Measurements from ENCODE around the gene COPB2. TPM values are rescaled to one million over a fixed set of nuclear protein-coding genes. Genes with fewer than 3 reads are reported as not detected.

COPB2 gene
- total and polyA plus RNA-seq, 2 donors (not counting 3 experiments of a cell fraction or from before 2014, with no cell fraction given): 72.1 to 146 TPM

DNA sequence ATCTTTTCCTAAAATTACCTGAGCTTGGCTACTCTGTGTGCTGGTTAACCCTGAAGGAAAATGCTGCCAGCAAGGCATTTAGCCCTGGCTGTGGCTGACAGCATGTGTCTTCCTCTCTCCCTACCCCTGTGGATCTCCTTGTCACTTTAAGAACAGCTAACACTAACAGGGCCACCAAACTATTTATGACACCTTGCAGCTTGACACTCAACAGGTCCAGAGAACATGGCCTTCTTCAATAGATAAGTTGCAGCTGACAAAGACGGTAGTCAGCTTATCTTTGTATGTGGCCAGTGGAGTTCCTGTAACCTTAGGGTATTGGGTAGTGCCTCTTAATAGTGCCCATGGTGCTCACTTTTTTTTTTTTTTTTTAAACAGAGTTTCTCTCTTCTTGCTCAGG lies 32.0 kb upstream of the COPB2 start:
- no peak for TF ChIP-seq POLR2A (IDR thresholded peaks at IDR 0.05; ENCODE audit: low read depth, low read length)
- TF ChIP-seq, protein P1, sequence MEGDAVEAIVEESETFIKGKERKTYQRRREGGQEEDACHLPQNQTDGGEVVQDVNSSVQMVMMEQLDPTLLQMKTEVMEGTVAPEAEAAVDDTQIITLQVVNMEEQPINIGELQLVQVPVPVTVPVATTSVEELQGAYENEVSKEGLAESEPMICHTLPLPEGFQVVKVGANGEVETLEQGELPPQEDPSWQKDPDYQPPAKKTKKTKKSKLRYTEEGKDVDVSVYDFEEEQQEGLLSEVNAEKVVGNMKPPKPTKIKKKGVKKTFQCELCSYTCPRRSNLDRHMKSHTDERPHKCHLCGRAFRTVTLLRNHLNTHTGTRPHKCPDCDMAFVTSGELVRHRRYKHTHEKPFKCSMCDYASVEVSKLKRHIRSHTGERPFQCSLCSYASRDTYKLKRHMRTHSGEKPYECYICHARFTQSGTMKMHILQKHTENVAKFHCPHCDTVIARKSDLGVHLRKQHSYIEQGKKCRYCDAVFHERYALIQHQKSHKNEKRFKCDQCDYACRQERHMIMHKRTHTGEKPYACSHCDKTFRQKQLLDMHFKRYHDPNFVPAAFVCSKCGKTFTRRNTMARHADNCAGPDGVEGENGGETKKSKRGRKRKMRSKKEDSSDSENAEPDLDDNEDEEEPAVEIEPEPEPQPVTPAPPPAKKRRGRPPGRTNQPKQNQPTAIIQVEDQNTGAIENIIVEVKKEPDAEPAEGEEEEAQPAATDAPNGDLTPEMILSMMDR (IDR thresholded peaks at IDR 0.05; ENCODE audit: extremely low read depth in 1 of 2, insufficient read depth in 1 of 2, low read depth in 1 of 2, low read length in 2 of 2): no peak
- TF ChIP-seq GATA2 (IDR thresholded peaks at IDR 0.05; ENCODE audit: insufficient read depth, insufficient read length, low read depth, low read length): no peak
- H3K4me1 ChIP-seq (ENCODE audit: control insufficient read depth, extremely low read depth, insufficient read depth, low read length): no peaks in the 10 kb centered on the region
- H2AFZ ChIP-seq (ENCODE audit: low read depth, low read length): no peak overlapping the region
- H3K4me3 ChIP-seq (replicated peaks in 1 of 3; ENCODE audit: insufficient read depth in 1 of 3, low read depth in 1 of 3, low read length in 3 of 3): no peak overlapping the region
- no peaks in the 10 kb centered on the region for H3K27me3 ChIP-seq (ENCODE audit: control insufficient read depth in 2 of 2, insufficient read depth in 2 of 2, low read length in 2 of 2)
- no peak for DNase-seq (ENCODE audit: low read depth, low spot score)
- CTCF ChIA-PET: no interaction called here
- H3K9ac ChIP-seq (replicated peaks; ENCODE audit: extremely low read depth, insufficient read depth, low read length): no peak overlapping the region
- intact Hi-C loops (cut with micrococcal nuclease) (loop anchor here (10.0 kb wide), 1 partner anchor 253 kb away; the partner anchor contains the start of gene NMNAT3), dilution Hi-C loops (cut with MboI; ENCODE audit: extremely low pct_ligation_motif_present, low sequenced_read_pairs) (no loop called here)
- no peaks in the 10 kb centered on the region for H3K79me2 ChIP-seq (ENCODE audit: control insufficient read depth, insufficient read depth, low read length)
- no peaks in the 10 kb centered on the region for H3K9me1 ChIP-seq (replicated peaks; ENCODE audit: control insufficient read depth, extremely low read depth, insufficient read depth, low read length)
- no peaks in the 10 kb centered on the region for H3K9me3 ChIP-seq (replicated peaks; ENCODE audit: control insufficient read depth, insufficient read depth, low read length)
- no peak overlapping the region for H3K27ac ChIP-seq (ENCODE audit: insufficient read depth, low read depth, low read length)
- no peaks in the 10 kb centered on the region for H4K20me1 ChIP-seq (replicated peaks; ENCODE audit: control insufficient read depth, extremely low read depth, insufficient read depth, low read length)
- no peaks in the 10 kb centered on the region for H3K36me3 ChIP-seq (ENCODE audit: control insufficient read depth in 2 of 2, extremely low read depth in 1 of 2, insufficient read depth in 2 of 2, low read length in 2 of 2)
- no peak overlapping the region for H3K4me2 ChIP-seq (ENCODE audit: insufficient read depth, low read length)
- FAIRE-seq: no peak
- POLR2A ChIA-PET: interaction anchor here (0.9 kb wide), 1 partner anchor 19 kb away, joined by 5 read pairs; no protein-coding TSS in a partner anchor
- BruUV-seq (replicated peaks): no TSS peak

DNA sequence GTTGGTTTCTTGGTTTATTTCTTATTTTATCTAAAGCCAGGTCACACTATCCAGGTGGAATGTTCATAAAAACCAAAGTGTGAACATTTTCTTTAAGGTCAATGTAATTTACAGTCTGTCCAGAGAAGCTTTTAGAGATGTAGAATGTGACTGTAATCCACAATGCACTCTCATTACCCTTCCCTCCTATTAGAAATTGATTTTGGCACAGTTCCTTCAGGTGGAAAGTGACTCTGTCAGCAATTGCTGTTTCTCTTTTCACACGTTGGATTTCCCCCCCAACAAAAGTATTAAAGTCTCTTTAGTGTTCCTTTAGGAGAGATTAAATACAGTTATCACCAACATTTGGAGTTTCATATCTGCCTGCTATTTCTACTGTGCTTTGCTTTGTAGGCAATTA lies 31.6 kb upstream of the COPB2 start:
- no peak overlapping the region for H3K4me3 ChIP-seq (replicated peaks in 1 of 3; ENCODE audit: insufficient read depth in 1 of 3, low read depth in 1 of 3, low read length in 3 of 3)
- H4K20me1 ChIP-seq (replicated peaks; ENCODE audit: control insufficient read depth, extremely low read depth, insufficient read depth, low read length): no peaks in the 10 kb centered on the region
- no peak overlapping the region for H3K27ac ChIP-seq (ENCODE audit: insufficient read depth, low read depth, low read length)
- ChIA-PET POLR2A (interaction anchor here (0.9 kb wide), 1 partner anchor 18 kb away, joined by 5 read pairs; no protein-coding TSS in a partner anchor), CTCF (no interaction called here)
- no peak overlapping the region for H3K9ac ChIP-seq (replicated peaks; ENCODE audit: extremely low read depth, insufficient read depth, low read length)
- FAIRE-seq (no peak), DNase-seq (ENCODE audit: low read depth, low spot score) (no peak)
- no peaks in the 10 kb centered on the region for H3K79me2 ChIP-seq (ENCODE audit: control insufficient read depth, insufficient read depth, low read length)
- no peaks in the 10 kb centered on the region for H3K4me1 ChIP-seq (ENCODE audit: control insufficient read depth, extremely low read depth, insufficient read depth, low read length)
- dilution Hi-C loops (cut with MboI; ENCODE audit: extremely low pct_ligation_motif_present, low sequenced_read_pairs) (no loop called here), intact Hi-C loops (cut with micrococcal nuclease) (loop anchor here (10.0 kb wide), 1 partner anchor 254 kb away; the partner anchor contains the start of gene NMNAT3)
- BruUV-seq (replicated peaks): no TSS peak
- H3K9me3 ChIP-seq (replicated peaks; ENCODE audit: control insufficient read depth, insufficient read depth, low read length): no peaks in the 10 kb centered on the region
- H3K4me2 ChIP-seq (ENCODE audit: insufficient read depth, low read length): no peak overlapping the region
- no peak for TF ChIP-seq FOS (IDR thresholded peaks at IDR 0.05; ENCODE audit: borderline replicate concordance, insufficient read depth, low read length)
- no peak for TF ChIP-seq JUN (IDR thresholded peaks at IDR 0.05; ENCODE audit: borderline replicate concordance, insufficient read depth, insufficient read length, low read depth)
- TF ChIP-seq GATA2 (IDR thresholded peaks at IDR 0.05; ENCODE audit: insufficient read depth, insufficient read length, low read depth, low read length): no peak
- TF ChIP-seq, protein P1 (IDR thresholded peaks at IDR 0.05; ENCODE audit: extremely low read depth in 1 of 2, insufficient read depth in 1 of 2, low read depth in 1 of 2, low read length in 2 of 2): no peak
- TF ChIP-seq, protein P2, sequence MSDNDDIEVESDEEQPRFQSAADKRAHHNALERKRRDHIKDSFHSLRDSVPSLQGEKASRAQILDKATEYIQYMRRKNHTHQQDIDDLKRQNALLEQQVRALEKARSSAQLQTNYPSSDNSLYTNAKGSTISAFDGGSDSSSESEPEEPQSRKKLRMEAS (IDR thresholded peaks at IDR 0.05; ENCODE audit: insufficient read depth, insufficient read length): no peak
- TF ChIP-seq EZH2 (IDR thresholded peaks at IDR 0.05; ENCODE audit: borderline replicate concordance, low read depth, low read length, severe bottlenecking): no peak
- no peaks in the 10 kb centered on the region for H3K36me3 ChIP-seq (ENCODE audit: control insufficient read depth in 2 of 2, extremely low read depth in 1 of 2, insufficient read depth in 2 of 2, low read length in 2 of 2)
- H2AFZ ChIP-seq (ENCODE audit: low read depth, low read length): no peak overlapping the region
- H3K9me1 ChIP-seq (replicated peaks; ENCODE audit: control insufficient read depth, extremely low read depth, insufficient read depth, low read length): no peaks in the 10 kb centered on the region
- H3K27me3 ChIP-seq (ENCODE audit: control insufficient read depth in 2 of 2, insufficient read depth in 2 of 2, low read length in 2 of 2): no peaks in the 10 kb centered on the region
